Bone marrow (tissue), 2 donors: ENCODE results near the gene EPHA10.

Source experiments
- DNase-seq, 2 donors: peaks; one replicate each; lab custom pipeline; 2025; lab: John Stamatoyannopoulos, UW

The EPHA10 gene

DNA sequence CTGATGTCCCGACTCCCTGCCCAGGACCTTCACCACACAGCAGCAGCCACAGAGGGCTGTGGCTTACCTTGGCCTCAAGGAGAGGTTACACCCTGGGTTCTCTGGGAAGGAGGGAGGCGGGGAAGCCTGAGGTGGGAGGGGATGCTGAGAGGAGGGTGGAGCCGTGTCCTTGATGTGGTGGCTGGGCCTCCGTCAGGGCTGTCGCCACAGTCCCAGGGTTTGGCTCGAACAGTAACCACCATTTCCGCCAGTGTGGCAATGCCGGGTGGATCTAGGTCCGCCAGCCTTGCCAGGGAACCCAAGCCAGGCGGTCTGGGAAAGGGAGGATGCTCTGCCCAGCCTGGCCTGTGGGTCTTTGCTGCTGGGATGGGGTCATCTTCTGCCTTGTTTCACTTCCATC is 91.0 kb downstream of the EPHA10 start:
- DNase-seq: no peak

DNA sequence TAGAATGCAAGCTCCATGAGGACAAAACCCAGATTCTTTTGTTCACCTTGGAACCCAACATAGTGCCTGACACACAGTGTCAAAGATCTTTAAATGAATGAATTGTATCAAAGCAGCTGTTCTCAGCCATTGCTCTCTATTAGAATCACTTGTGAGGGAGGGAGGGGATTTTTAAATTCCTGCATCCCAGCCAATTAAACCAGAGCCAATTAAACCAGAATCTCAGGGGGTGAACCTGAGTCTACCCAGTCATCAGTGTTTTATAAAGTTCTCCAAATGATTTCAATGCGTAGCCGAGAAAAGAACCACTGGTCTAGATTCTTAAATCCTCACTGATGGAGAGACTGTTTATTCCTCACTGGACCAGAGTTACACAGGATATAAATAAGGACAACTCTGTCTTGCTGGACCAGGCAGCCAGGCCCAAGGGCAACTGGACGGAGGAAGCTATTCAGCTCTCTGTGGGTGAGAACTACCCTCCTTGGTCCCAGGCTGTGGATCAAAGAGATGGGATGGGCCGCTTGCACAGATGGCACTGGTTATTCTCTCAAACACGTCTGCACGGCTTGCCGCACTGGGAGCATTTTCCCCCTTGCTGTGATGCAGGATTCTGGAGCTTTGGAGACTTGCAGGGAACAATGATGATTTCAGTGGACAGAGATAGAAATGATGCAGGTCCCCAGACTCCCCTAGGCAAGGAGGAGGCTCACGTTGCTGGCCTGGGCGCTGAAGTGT is 92.6 kb downstream of the EPHA10 start:
- no peak for DNase-seq

DNA sequence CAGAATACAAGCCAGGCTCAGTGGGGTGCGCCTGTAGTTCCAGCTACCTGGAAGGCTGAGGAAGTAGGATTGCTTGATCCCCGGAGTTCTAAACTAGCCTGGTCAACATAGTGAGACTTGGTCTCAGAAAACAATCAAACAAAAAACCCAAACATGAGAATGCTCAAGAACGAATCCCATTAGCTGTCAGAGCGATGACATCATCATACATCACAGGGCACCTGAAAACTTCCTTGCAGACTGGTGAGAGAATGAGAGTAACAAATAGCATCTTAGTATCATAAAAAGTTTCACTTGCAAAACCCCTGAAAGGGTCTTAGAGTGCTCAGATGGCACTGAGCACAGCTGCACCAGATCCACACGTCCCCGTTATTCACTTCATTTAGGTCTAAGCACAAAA is 93.7 kb downstream of the EPHA10 start:
- DNase-seq: no peak

DNA sequence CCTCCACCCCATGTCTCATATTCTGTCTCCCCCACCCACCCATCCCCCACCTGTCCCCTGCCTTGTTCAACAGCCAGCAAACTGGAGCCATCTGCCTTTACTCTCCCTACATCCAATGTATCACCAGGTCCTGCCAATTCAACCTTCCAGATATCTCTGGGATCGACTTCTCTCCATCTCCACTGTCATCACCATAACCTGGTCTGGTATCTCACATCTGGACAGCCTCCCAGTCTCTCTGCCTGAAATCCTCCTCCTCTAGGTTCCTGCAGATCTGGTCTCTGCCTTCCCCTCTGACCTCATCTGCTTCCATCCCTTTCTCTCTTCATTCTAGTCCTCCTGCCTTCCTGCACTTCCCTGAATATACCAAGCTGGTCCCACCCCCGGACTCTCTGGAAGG is 94.8 kb downstream of the EPHA10 start:
- DNase-seq: no peak

DNA sequence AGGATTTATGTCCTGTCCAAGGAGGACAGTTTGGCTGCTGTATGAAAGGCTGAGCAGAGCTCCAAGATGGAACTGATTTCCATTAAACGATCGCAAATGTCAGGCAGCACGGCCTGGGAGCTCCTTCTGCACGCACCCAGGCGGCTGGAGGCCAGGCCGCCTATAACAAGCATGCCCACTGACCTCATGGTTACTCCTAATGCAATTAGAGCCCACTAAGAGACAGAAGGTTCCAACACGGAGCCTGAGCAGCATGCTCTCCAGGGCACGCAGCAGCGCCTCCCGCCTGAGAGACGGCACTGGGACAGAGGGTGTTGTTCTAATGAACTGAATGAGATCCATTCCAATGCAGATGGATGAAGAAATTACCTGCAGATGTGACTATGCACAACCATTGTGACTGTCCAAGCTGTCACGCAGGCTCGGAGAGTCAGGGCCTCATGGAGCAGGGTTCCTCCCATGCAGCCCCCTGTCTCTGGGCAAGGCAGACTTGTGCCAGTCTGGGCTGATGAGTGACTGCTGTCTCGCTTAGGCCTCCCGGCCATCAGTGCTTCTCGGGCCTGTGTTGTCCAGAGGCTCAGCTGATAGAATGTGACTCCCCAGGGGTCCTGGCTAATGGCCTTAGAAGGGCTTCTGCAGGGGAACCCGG is 97.8 kb downstream of the EPHA10 start:
- DNase-seq: no peak

DNA sequence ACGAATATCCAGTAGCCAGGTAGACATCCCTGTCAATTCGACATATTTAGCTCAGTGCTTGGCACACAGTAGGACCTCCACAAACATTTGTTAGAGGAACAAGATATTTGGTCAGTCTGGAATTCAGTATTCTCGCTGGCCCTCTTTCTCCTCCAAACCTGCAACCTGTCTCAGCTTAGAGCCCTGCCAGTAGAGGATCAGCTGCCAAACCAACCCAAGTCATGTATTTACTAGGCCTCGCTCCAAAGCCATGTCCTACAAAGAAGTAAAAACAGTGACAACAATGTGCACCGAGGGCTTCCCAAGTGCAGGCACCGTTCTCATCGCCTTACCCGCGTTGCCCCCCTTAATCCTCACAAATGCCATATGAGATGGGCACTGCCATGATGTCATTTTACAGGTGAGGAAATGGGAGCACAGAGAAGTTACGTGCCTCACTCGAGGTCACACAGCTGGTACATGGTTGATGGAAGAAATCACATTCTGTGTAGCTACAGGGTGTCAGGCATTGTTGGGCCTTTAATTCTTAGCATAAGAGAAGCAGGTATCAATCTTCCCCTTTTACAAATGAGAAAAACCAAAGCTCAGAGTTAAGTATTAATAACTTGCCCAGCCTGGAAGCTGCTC is 98.6 kb downstream of the EPHA10 start:
- no peak for DNase-seq
